MCF 10A (cell line): ENCODE results near the gene CXCL12. TPM values are rescaled to one million over a fixed set of nuclear protein-coding genes. Genes with fewer than 3 reads are reported as not detected.

Source experiments
- BruUV-seq: library from RNA; stranded (reverse); fragments of 400-500 nt; replicated peaks from 2 replicates; lab custom pipeline; 2021; lab: Mats Ljungman, UMichigan
- CTCF ChIA-PET: fragments of 300-600 bp; sonication (Branson Sonifier 250); formaldehyde crosslinking; extraction: SDS; loops from one replicate; lab custom pipeline; 2021; ENCODE audit warnings: antibody characterized with exemption, inconsistent platforms; lab: Yijun Ruan, JAX
- POLR2A ChIA-PET: fragments of 300-600, 350-650 bp; sonication (Branson Sonifier 250); formaldehyde crosslinking; extraction: SDS; loops from one replicate; lab custom pipeline; 2020; ENCODE audit warnings: antibody characterized with exemption, inconsistent platforms; lab: Yijun Ruan, JAX
- DNase-seq: peaks from one replicate; pipeline ENCODE4 v3.0.0-alpha.2; 2018; ENCODE audit not compliant: unreplicated experiment
- H3K27ac Mint-ChIP-seq: one replicate; pipeline ENCODE4 v1.8.0; 2022; ENCODE audit warnings: mild to moderate bottlenecking, low read depth, mixed read lengths; ENCODE audit not compliant: unreplicated experiment
- H3K27me3 Mint-ChIP-seq: one replicate; pipeline ENCODE4 v1.8.0; 2022; ENCODE audit warnings: mixed read lengths; ENCODE audit not compliant: insufficient read depth, unreplicated experiment
- H3K36me3 Mint-ChIP-seq: one replicate; pipeline ENCODE4 v1.8.0; 2022; ENCODE audit warnings: mild to moderate bottlenecking, moderate library complexity, mixed read lengths; ENCODE audit not compliant: insufficient read depth, unreplicated experiment
- H3K4me1 Mint-ChIP-seq: one replicate; pipeline ENCODE4 v1.8.0; 2022; ENCODE audit warnings: mixed read lengths; ENCODE audit not compliant: insufficient read depth, unreplicated experiment
- H3K4me3 Mint-ChIP-seq: one replicate; pipeline ENCODE4 v1.8.0; 2022; ENCODE audit warnings: mild to moderate bottlenecking, moderate library complexity, mixed read lengths; ENCODE audit not compliant: unreplicated experiment
- H3K9me3 Mint-ChIP-seq: one replicate; pipeline ENCODE4 v1.8.0; 2022; ENCODE audit warnings: mixed read lengths; ENCODE audit not compliant: unreplicated experiment
- intact Hi-C: fragments of 100-400 bp; cut with micrococcal nuclease; formaldehyde crosslinking; loops from 2 replicates; pipeline ENCODE4 v1.14.1; 2022
- total RNA-seq: library from RNA; stranded (reverse); gene quantifications from 2 replicates; pipeline ENCODE4 v1.2.3, GENCODE V29; 2022
- TF ChIP-seq, protein P1 (sequence below): fragments of 200-600 bp; IDR thresholded peaks from one replicate; pipeline ENCODE4 v1.8.0; 2022; ENCODE audit warnings: antibody characterized with exemption, mild to moderate bottlenecking; ENCODE audit not compliant: unreplicated experiment

The CXCL12 gene
- total RNA-seq, 1 experiment from 2014 or later: not detected

- Mint-ChIP-seq H3K27ac (no peak overlapping the region), H3K36me3 (no peaks in the 10 kb centered on the region), H3K27me3 (peaks cover 40% of the 10 kb centered on the region), H3K4me1 (peaks cover 9% of the 10 kb centered on the region), H3K4me3 (no peak overlapping the region), H3K9me3 (no peaks in the 10 kb centered on the region)
- TF ChIP-seq, protein P1, sequence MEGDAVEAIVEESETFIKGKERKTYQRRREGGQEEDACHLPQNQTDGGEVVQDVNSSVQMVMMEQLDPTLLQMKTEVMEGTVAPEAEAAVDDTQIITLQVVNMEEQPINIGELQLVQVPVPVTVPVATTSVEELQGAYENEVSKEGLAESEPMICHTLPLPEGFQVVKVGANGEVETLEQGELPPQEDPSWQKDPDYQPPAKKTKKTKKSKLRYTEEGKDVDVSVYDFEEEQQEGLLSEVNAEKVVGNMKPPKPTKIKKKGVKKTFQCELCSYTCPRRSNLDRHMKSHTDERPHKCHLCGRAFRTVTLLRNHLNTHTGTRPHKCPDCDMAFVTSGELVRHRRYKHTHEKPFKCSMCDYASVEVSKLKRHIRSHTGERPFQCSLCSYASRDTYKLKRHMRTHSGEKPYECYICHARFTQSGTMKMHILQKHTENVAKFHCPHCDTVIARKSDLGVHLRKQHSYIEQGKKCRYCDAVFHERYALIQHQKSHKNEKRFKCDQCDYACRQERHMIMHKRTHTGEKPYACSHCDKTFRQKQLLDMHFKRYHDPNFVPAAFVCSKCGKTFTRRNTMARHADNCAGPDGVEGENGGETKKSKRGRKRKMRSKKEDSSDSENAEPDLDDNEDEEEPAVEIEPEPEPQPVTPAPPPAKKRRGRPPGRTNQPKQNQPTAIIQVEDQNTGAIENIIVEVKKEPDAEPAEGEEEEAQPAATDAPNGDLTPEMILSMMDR: no peak
- intact Hi-C loops: no loop called here
- no TSS peak for BruUV-seq
- no peak for DNase-seq
- ChIA-PET CTCF (no interaction called here), POLR2A (no interaction called here)
These were observed 31.8 kb downstream of the CXCL12 start for GRCh38 chr10:44353128-44353390.

- H3K4me3 Mint-ChIP-seq: no peak overlapping the region
- H3K27me3 Mint-ChIP-seq: peaks cover 35% of the 10 kb centered on the region
- no peaks in the 10 kb centered on the region for H3K36me3 Mint-ChIP-seq
- POLR2A ChIA-PET: no interaction called here
- BruUV-seq: no TSS peak
- H3K4me1 Mint-ChIP-seq: peaks cover 9% of the 10 kb centered on the region
- TF ChIP-seq, protein P1: no peak
- no peaks in the 10 kb centered on the region for H3K9me3 Mint-ChIP-seq
- no peak overlapping the region for H3K27ac Mint-ChIP-seq
- CTCF ChIA-PET: interaction anchor here (0.6 to 0.7 kb wide), 2 partner anchors 62 to 646 kb away, joined by 3 to 5 read pairs; no protein-coding TSS in a partner anchor
- DNase-seq: no peak
- intact Hi-C loops: no loop called here
These were observed 32.4 kb downstream of the CXCL12 start for GRCh38 chr10:44352316-44353127.

- CTCF ChIA-PET: interaction anchor here (0.7 kb wide), 1 partner anchor 47 kb away, joined by 3 read pairs; no protein-coding TSS in a partner anchor
- Mint-ChIP-seq H3K4me3 (no peak overlapping the region), H3K9me3 (no peaks in the 10 kb centered on the region), H3K27ac (no peak overlapping the region), H3K27me3 (peaks cover 52% of the 10 kb centered on the region), H3K4me1 (no peaks in the 10 kb centered on the region), H3K36me3 (no peaks in the 10 kb centered on the region)
- intact Hi-C loops: no loop called here
- TF ChIP-seq, protein P1: no peak
- DNase-seq: no peak
- no TSS peak for BruUV-seq
- POLR2A ChIA-PET: no interaction called here
These were observed 36.4 kb downstream of the CXCL12 start for GRCh38 chr10:44348496-44348895.

- H3K9me3 Mint-ChIP-seq: no peaks in the 10 kb centered on the region
- POLR2A ChIA-PET: no interaction called here
- no peak overlapping the region for H3K4me3 Mint-ChIP-seq
- BruUV-seq: no TSS peak
- TF ChIP-seq, protein P1: no peak
- H3K36me3 Mint-ChIP-seq: no peaks in the 10 kb centered on the region
- peaks cover 56% of the 10 kb centered on the region for H3K27me3 Mint-ChIP-seq
- DNase-seq: no peak
- no peaks in the 10 kb centered on the region for H3K4me1 Mint-ChIP-seq
- CTCF ChIA-PET: no interaction called here
- intact Hi-C loops: no loop called here
- no peak overlapping the region for H3K27ac Mint-ChIP-seq
These were observed 37.1 kb downstream of the CXCL12 start for GRCh38 chr10:44347609-44348400.
